ENCODE measurements around the gene PRKCD.
A peak's percentile ranks its signal among the peaks of the same experiment; 100 is the strongest.
"Not testable (repeated sequence)": the region's sequence is repeated elsewhere in the genome, so short reads cannot be mapped to it uniquely, and the experiment has no call there.

PRKCD gene

GRCh38 chr3:53140847-53141845, 19.9 kb upstream of the PRKCD start:
- no peak for DNase-seq

- DNase-seq: peak in 2 of 14 donors; percentile 31
Measured at GRCh38 chr3:53142986-53143385, 18.0 kb upstream of the PRKCD start.

- DNase-seq: no peak
Measured at GRCh38 chr3:53144446-53144845, 16.6 kb upstream of the PRKCD start.

GRCh38 chr3:53144862-53145712, 15.9 kb upstream of the PRKCD start:
- no peak for DNase-seq

GRCh38 chr3:53145713-53146080, 15.3 kb upstream of the PRKCD start:
- DNase-seq: no peak

GRCh38 chr3:53146319-53146891, 14.6 kb upstream of the PRKCD start:
- DNase-seq: no peak

- DNase-seq: no peak
Measured at GRCh38 chr3:53147151-53147902, 13.7 kb upstream of the PRKCD start.

GRCh38 chr3:53147903-53148400, 13.1 kb upstream of the PRKCD start:
- DNase-seq: no peak

GRCh38 chr3:53149006-53149690, 11.9 kb upstream of the PRKCD start:
- DNase-seq: no peak

GRCh38 chr3:53149699-53150098, 11.3 kb upstream of the PRKCD start:
- DNase-seq: no peak

GRCh38 chr3:53150247-53151085, 10.5 kb upstream of the PRKCD start:
- peak in 2 of 14 donors; percentile 16 to 31 for DNase-seq

- not testable (repeated sequence) for DNase-seq
Measured at GRCh38 chr3:53151086-53151438, 9.9 kb upstream of the PRKCD start.

- DNase-seq: no peak
Measured at GRCh38 chr3:53151465-53151864, 9.5 kb upstream of the PRKCD start.

GRCh38 chr3:53151870-53152660, 8.9 kb upstream of the PRKCD start:
- no peak for DNase-seq

- DNase-seq: no peak
Measured at GRCh38 chr3:53153264-53153823, 7.7 kb upstream of the PRKCD start.

- DNase-seq: no peak
Measured at GRCh38 chr3:53153980-53154379, 7.0 kb upstream of the PRKCD start.

- peak in 5 of 14 donors; percentile 23 to 67 (median 35) for DNase-seq
Measured at GRCh38 chr3:53154881-53155285, 6.1 kb upstream of the PRKCD start.

- DNase-seq: peak in 2 of 14 donors; percentile 17 to 30
Measured at GRCh38 chr3:53155760-53156159, 5.2 kb upstream of the PRKCD start.

GRCh38 chr3:53156368-53156834, 4.6 kb upstream of the PRKCD start:
- DNase-seq: no peak

Data from C1 segment of cervical spinal cord (tissue), 14 donors.